DMS 273 (cell line): ENCODE results near the gene WWOX.

Experiments
- DNase-seq: peaks from one replicate; lab custom pipeline; 2025; ENCODE audit not compliant: unreplicated experiment; lab: John Stamatoyannopoulos, UW

The WWOX gene

GRCh38 chr16:78553268-78554039 is 454.0 kb downstream of the WWOX start:
- peak; percentile 6 for DNase-seq

- no peak for DNase-seq
These were observed 457.0 kb downstream of the WWOX start for GRCh38 chr16:78556421-78556820.

- no peak for DNase-seq
These were observed 461.5 kb downstream of the WWOX start for GRCh38 chr16:78560997-78561396.

- DNase-seq, result no peak
These were observed 462.7 kb downstream of the WWOX start for GRCh38 chr16:78562111-78562510.

- DNase-seq, result peak; percentile 55
These were observed 463.2 kb downstream of the WWOX start for GRCh38 chr16:78562650-78563049.

GRCh38 chr16:78563905-78564304 is 464.5 kb downstream of the WWOX start:
- DNase-seq, result peak; percentile 83

GRCh38 chr16:78566397-78567073 is 467.1 kb downstream of the WWOX start:
- no peak for DNase-seq

GRCh38 chr16:78570399-78571141 is 471.1 kb downstream of the WWOX start:
- no peak for DNase-seq

- no peak for DNase-seq
These were observed 472.0 kb downstream of the WWOX start for GRCh38 chr16:78571434-78571833.

- DNase-seq, result no peak
These were observed 472.5 kb downstream of the WWOX start for GRCh38 chr16:78571898-78572358.

- DNase-seq, result no peak
These were observed 475.1 kb downstream of the WWOX start for GRCh38 chr16:78574571-78574970.

- DNase-seq, result no peak
These were observed 477.5 kb downstream of the WWOX start for GRCh38 chr16:78576941-78577340.

- DNase-seq, result no peak
These were observed 478.2 kb downstream of the WWOX start for GRCh38 chr16:78577630-78578029.

- DNase-seq, result no peak
These were observed 479.6 kb downstream of the WWOX start for GRCh38 chr16:78579020-78579419.

- no peak for DNase-seq
These were observed 484.0 kb downstream of the WWOX start for GRCh38 chr16:78583441-78583840.

GRCh38 chr16:78584213-78584860 is 484.9 kb downstream of the WWOX start:
- DNase-seq, result no peak

- DNase-seq, result no peak
These were observed 485.5 kb downstream of the WWOX start for GRCh38 chr16:78584991-78585390.

GRCh38 chr16:78589331-78589730 is 489.9 kb downstream of the WWOX start:
- no peak for DNase-seq

- no peak for DNase-seq
These were observed 492.2 kb downstream of the WWOX start for GRCh38 chr16:78591682-78592103.

- DNase-seq, result no peak
These were observed 492.7 kb downstream of the WWOX start for GRCh38 chr16:78592111-78592510.

GRCh38 chr16:78593352-78593751 is 493.9 kb downstream of the WWOX start:
- DNase-seq, result no peak
